Lung (tissue), 12 donors: ENCODE results near the gene MCTP1. TPM values are rescaled to one million over a fixed set of nuclear protein-coding genes. Genes with fewer than 3 reads are reported as not detected.

Experiments
- ATAC-seq: fragments of 200-7000 bp; cut with Tn5 transposase; one replicate; pipeline ENCODE4 v1.9.1; 2020; ENCODE audit warnings: moderate number of reproducible peaks; ENCODE audit not compliant: insufficient read depth, low FRiP score
- DNase-seq, 3 donors: peaks; one replicate each; pipeline ENCODE4 v3.0.0-alpha.2; 2013 to 2017
- H3K27ac ChIP-seq, 2 donors: one replicate each; pipeline ENCODE4 v1.5.1; 2013; ENCODE audit warnings: mild to moderate bottlenecking in 2 of 2, moderate library complexity in 2 of 2, control low read depth in 1 of 2, inconsistent platforms in 1 of 2, low read depth in 1 of 2, low read length in 1 of 2
- H3K27me3 ChIP-seq, 3 donors: one replicate each; pipeline ENCODE4 v1.5.1; 2013; ENCODE audit warnings: low read length in 2 of 3; ENCODE audit not compliant: control insufficient read depth in 3 of 3, insufficient read depth in 3 of 3
- H3K36me3 ChIP-seq, 4 donors: one replicate each; pipeline ENCODE4 v1.5.1; 2013; ENCODE audit warnings: low read length in 4 of 4, mild to moderate bottlenecking in 1 of 4, moderate library complexity in 1 of 4; ENCODE audit not compliant: control insufficient read depth in 4 of 4, insufficient read depth in 4 of 4
- H3K4me1 ChIP-seq, 5 donors: one replicate each; pipeline ENCODE4 v1.5.1; 2013; ENCODE audit warnings: low read length in 5 of 5, mild to moderate bottlenecking in 2 of 5, moderate library complexity in 1 of 5; ENCODE audit not compliant: control insufficient read depth in 5 of 5, insufficient read depth in 5 of 5
- H3K4me3 ChIP-seq: one replicate; pipeline ENCODE4 v1.5.1; 2013; ENCODE audit warnings: mild to moderate bottlenecking, control low read depth, moderate library complexity
- H3K9ac ChIP-seq, 2 donors: one replicate each; pipeline ENCODE4 v1.5.1; 2013; ENCODE audit warnings: low read length in 2 of 2, control low read depth in 1 of 2; ENCODE audit not compliant: insufficient read depth in 1 of 2
- H3K9me3 ChIP-seq, 4 donors: one replicate each; pipeline ENCODE4 v1.5.1; 2013; ENCODE audit warnings: low read length in 3 of 4, mild to moderate bottlenecking in 1 of 4, moderate library complexity in 1 of 4; ENCODE audit not compliant: control insufficient read depth in 4 of 4, insufficient read depth in 3 of 4
- CTCF ChIP-seq: IDR thresholded peaks from 2 replicates; pipeline ENCODE4 v1.5.1; 2012; ENCODE audit warnings: mild to moderate bottlenecking; ENCODE audit errors: control extremely low read depth, extremely low read depth
- WGBS, 2 donors: extraction: QIAGEN DNeasy Blood & Tissue Kit; methylation state at CpG; one replicate each; pipeline ENCODE4 v1.1.7; 2013; 5-methylcytosine and 5-hydroxymethylcytosine counted together
- polyA plus RNA-seq, 2 donors: library from polyadenylated mRNA; stranded (reverse); fragments of 200-250 nt; gene quantifications; one replicate each; pipeline ENCODE4 v1.2.1, GENCODE V29; 2013
- total RNA-seq, 2 donors: library from RNA; depleted of rRNA in 1 of 2; stranded (reverse); fragments of >200 nt in 1 of 2; gene quantifications; one replicate each; pipeline ENCODE4 v1.2.1, GENCODE V29; 2014 to 2021
- donor health status: control.
- donor health status: control.
- donor health status: Bipolar disorder and iron deficiency.
- donor health status: healthy.
- donor health status: DM: yes; HTN: yes; CAD: no.

MCTP1 gene
- total and polyA plus RNA-seq, 4 donors = 5.8 to 34.8 (median 27.4) TPM

- ATAC-seq = no peak
Observed at GRCh38 chr5:94815313-94816039, 469.4 kb downstream of the MCTP1 start.

DNA sequence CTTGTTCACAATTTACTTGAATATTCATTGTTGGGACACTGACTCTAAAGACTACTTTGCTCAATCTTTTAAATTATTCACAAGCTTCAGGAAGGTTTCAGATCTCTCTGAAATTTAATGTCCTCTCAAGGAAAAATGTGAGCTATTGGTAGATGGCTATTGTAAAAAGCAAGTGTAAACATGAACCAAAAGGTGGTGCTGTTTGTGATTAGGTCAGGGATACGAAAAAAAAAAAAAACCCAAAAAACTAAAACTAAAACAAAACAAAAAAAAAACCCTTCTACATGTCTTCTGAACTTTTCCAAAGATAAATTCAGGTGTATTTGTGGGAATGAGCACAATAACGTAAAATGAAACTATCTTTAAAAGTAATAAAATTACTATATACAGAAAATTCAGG, 472.7 kb downstream of the MCTP1 start:
- 84 to 92% methylated on average over 2 of the region's 2 CpGs for WGBS, 2 donors
- Histone ChIP-seq H3K27ac (no peak overlapping the region), H3K4me1 (no peaks in the 10 kb centered on the region), H3K4me3 (no peak overlapping the region), H3K9me3 (no peaks in the 10 kb centered on the region), H3K27me3 (no peaks in the 10 kb centered on the region), H3K36me3 (no peaks in the 10 kb centered on the region), H3K9ac (no peak overlapping the region)
- no peak for TF ChIP-seq CTCF
- DNase-seq (no peak), ATAC-seq (no peak)

More at GRCh38 chr5:94815313-94816039, 469.4 kb downstream of the MCTP1 start:
- Histone ChIP-seq H3K27me3 (no peaks in the 10 kb centered on the region), H3K27ac (no peak overlapping the region), H3K36me3 (no peaks in the 10 kb centered on the region), H3K4me3 (no peak overlapping the region), H3K4me1 (no peaks in the 10 kb centered on the region), H3K9ac (no peak overlapping the region), H3K9me3 (no peaks in the 10 kb centered on the region)
- no peak for TF ChIP-seq CTCF
- no peak for DNase-seq
- WGBS, 2 donors = 87 to 90% methylated on average over 6 of the region's 6 CpGs

GRCh38 chr5:94811331-94811730, 473.6 kb downstream of the MCTP1 start:
- DNase-seq (no peak), ATAC-seq (no peak)
- Histone ChIP-seq H3K4me3 (no peak overlapping the region), H3K27me3 (no peaks in the 10 kb centered on the region), H3K4me1 (no peaks in the 10 kb centered on the region), H3K36me3 (no peaks in the 10 kb centered on the region), H3K27ac (no peak overlapping the region), H3K9me3 (no peaks in the 10 kb centered on the region), H3K9ac (no peak overlapping the region)
- 90 to 92% methylated on average over 6 of the region's 6 CpGs for WGBS, 2 donors
- no peak for TF ChIP-seq CTCF

DNA sequence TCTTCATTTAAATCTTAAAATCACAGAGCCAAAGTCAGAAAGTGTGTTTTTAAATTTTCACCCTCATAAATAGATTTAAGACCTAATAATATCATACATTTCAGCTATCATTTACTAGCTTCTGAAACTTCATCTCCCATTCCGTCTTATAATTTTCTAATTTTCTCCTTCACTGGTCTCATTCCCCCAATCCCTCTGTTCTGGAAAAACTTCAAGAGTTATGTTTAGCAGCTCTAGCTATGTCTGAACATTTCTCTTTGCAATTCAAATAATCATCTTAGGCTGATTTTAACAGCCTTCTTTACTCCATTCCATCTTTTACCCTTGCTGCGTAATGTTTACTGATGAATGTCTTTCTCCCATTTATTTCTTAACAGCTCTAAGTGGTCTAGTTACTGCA, 474.0 kb downstream of the MCTP1 start:
- Histone ChIP-seq H3K9me3 (no peaks in the 10 kb centered on the region), H3K4me3 (no peak overlapping the region), H3K36me3 (no peaks in the 10 kb centered on the region), H3K4me1 (no peaks in the 10 kb centered on the region), H3K9ac (no peak overlapping the region), H3K27ac (no peak overlapping the region), H3K27me3 (no peaks in the 10 kb centered on the region)
- WGBS, 2 donors = 94% methylated on average over 2 of the region's 2 CpGs
- ATAC-seq (no peak), DNase-seq (no peak)
- no peak for TF ChIP-seq CTCF
